ENCODE measurements around the gene DUX4.
"Not testable (repeated sequence)": the region's sequence is repeated elsewhere in the genome, so short reads cannot be mapped to it uniquely, and the experiment has no call there.

DUX4 gene

GRCh38 chr4:190173428-190173827 is at the start of gene DUX4:
Gene DUX4, plus strand, starts transcription at chr4:190173774. Its CDS starts 0 bp downstream, at chr4:190173774.
- not testable (repeated sequence) for DNase-seq

- not testable (repeated sequence) for DNase-seq
Measured at GRCh38 chr4:190175436-190175835, 1.9 kb downstream of the DUX4 start.

- not testable (repeated sequence) for DNase-seq
Measured at GRCh38 chr4:190177727-190178605, 4.4 kb downstream of the DUX4 start.

GRCh38 chr4:190178606-190178990 is 5.0 kb downstream of the DUX4 start:
- DNase-seq: not testable (repeated sequence)

- DNase-seq: not testable (repeated sequence)
Measured at GRCh38 chr4:190179030-190179739, 5.6 kb downstream of the DUX4 start.

- DNase-seq: not testable (repeated sequence)
Measured at GRCh38 chr4:190179740-190180094, 6.1 kb downstream of the DUX4 start.

GRCh38 chr4:190180947-190181346 is 7.4 kb downstream of the DUX4 start:
- not testable (repeated sequence) for DNase-seq

- DNase-seq: not testable (repeated sequence)
Measured at GRCh38 chr4:190181481-190182100, 8.0 kb downstream of the DUX4 start.

- DNase-seq: not testable (repeated sequence)
Measured at GRCh38 chr4:190203510-190203909, 29.9 kb downstream of the DUX4 start.

Measured in amygdala (tissue), 56 donors.